Measurements from ENCODE around the gene NEURL1.
"Not testable (repeated sequence)": the region's sequence is repeated elsewhere in the genome, so short reads cannot be mapped to it uniquely, and the experiment has no call there.

Gene NEURL1

DNA sequence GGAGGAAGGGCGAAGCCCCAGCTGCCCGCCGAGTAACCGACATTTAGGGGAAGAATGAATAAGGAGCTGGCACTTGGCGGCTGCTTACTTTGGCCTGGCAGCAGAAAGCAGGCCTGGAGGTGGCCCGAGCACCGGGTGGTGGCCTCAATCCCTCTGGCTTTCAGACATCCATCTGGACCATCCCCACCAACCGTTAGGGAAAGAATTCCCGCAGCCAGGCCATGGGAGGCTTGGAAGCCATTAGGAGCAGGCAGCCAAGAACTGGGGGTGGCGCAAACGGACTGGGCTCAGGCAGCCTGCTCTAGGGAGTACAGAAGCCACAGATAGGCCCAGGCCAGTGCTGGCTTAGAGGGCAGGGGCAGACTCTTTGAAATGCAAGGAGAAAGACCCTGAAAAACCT is 132.7 kb downstream of the NEURL1 start:
- DNase-seq (ENCODE audit: low read depth): no peak

DNA sequence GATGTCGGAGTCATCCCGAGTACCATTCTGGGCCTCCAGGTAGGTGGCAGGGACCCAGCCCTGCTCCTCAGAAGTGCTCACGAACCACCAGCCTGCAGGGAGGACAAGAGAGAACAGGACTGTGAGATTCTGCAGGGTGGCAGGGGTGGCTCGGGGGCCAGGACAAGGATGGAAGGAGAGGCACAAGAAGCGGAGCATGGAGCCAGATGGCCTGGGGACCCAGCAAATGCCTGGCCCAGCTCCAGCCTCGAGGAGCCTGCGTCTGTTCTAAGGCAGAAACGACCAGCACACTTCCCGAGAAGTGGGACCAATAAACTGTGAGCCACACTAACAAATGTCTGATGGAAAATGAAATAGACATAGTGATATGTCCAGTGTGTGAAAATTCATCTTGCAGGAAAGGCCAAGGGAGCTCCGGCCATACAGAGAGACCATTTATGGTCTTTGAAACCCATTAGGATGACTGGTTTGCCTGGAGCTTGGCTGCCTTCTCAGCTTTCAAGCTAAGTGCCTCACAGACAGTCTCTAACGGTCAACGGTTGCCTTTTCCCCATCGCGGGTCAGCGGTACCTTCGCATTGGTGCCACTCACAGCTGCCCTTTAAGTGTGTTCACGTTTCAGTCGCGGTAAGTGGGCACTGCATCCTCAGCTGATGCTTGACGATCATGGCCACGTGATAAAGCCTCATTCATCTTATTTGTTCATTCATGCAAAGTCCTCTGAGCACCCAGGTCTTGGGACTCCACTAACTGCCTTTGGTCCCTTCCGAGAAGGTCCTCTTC is 133.8 kb downstream of the NEURL1 start:
- DNase-seq (ENCODE audit: low read depth): no peak

DNA sequence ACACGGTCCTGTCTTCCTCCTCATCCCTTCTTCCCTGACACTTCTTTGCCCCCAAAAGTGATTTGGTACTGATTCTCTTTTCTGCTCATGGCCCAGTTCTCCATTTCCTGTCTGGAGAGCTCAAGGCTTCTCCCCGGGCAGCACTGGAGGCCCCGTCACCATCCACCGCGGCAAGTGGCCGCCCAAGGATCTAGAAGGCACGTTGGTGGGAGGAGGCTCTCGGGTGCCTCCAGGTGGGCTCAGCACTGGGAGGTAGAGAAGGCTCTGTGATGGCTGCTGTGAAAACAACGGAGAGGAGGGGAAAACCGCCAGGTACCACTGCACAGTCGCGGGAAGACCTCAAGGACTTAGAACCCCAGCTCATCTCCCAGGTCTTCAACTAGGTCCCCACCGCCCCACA is 134.4 kb downstream of the NEURL1 start:
- no peak for DNase-seq (ENCODE audit: low read depth)

DNA sequence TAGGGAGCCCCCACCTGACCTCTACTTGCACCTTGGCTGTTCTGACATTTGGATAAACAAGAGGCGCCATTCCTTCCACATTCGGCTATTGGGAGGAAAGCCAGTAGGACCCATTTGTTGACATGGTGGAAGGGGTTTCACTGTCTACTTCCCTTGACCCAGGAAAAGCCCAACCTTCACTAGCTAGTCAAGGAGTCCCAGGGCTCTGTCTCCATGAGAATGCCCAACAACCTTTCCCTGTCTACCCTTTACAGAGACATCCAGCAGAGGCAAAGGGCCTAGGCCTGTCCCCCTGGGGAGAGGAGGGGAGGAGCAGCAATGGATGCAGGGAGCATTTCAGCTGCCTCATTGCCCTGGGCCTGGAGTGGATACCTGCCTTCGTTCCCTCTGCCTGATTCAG is 136.1 kb downstream of the NEURL1 start:
- no peak for DNase-seq (ENCODE audit: low read depth)

- no peak for DNase-seq (ENCODE audit: low read depth)
Observed at GRCh38 chr10:103630156-103630555, 136.7 kb downstream of the NEURL1 start.

DNA sequence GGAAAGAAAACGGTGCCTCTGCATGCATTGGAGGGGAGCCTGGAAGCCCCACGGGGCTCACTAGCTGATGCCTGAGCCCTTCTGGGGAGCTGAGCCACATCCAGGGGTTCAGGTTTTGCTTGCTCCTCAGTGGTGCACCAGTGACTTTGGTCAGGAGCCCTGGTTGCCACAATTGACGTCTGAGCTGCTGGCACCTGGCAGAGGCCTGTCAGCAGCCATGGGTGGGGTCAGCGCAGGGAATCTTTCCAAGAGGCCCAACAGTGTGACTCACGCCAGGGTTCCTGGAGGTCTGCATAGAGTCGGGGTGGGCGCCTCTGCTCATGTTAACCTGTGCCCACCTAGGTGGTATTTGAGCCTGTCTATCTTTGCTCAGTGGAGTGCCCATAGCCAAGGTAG is 138.7 kb downstream of the NEURL1 start:
- DNase-seq (ENCODE audit: low read depth): no peak

DNA sequence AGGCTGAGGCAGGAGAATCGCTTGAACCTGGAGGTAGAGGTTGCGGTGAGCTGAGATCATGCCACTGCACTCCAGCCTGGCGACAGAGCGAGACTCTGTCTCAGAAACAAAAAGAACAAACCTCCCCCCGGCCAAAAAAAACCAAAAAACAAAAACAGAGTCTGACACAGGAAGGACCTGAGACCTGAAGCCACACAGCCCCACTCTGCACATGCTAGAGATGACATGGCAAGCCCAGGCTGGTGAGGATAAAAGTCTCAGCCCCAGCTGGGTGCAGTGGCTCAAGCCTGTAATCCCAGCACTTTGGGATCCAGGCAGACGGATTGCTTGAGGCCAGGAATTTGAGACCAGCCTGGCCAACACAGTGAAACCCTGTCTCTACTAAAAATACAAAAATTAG is 139.4 kb downstream of the NEURL1 start:
- DNase-seq (ENCODE audit: low read depth): not testable (repeated sequence)

DNA sequence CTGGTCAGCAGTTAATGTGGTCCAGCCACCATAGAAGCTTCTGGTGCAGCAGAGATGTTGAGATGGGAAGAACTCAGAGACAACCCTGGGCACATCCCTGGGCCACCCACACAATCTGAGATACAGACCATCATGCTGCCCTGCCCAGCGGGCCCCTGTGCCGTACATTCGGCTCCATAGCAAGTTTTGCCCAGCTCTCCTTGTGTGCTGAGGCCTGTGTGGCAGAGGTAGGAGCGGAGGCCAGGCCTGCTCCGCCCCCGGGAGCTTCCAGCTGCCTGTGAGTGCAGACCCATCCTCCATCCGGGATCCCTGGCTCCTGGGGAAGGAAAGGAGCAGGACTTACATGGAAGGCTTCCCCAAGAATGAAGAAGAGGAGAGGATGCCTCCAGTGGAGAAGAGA is 140.3 kb downstream of the NEURL1 start:
- DNase-seq (ENCODE audit: low read depth): no peak

DNA sequence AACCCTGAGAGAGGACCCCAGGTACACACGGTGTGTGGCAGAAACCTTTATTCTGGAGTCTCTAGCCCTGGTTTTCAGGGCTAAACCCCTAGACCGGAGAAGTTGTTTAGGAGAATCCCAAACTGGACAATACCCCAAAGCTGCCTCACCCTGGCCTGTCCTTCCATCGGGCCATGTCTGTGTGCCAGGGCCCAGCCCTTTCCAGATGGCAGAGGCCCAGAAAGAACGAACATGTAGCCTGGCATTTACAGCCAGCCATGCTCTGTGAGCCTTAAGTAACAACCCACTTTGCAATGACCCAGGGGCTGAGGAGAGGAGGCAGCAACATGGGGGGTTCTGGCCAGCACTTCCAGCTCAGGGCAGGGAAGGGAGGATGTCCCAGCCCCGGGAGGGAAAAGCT is 142.1 kb downstream of the NEURL1 start:
- no peak for DNase-seq (ENCODE audit: low read depth)

GRCh38 chr10:103636492-103636891 is 143.0 kb downstream of the NEURL1 start:
- DNase-seq (ENCODE audit: low read depth): no peak

DNA sequence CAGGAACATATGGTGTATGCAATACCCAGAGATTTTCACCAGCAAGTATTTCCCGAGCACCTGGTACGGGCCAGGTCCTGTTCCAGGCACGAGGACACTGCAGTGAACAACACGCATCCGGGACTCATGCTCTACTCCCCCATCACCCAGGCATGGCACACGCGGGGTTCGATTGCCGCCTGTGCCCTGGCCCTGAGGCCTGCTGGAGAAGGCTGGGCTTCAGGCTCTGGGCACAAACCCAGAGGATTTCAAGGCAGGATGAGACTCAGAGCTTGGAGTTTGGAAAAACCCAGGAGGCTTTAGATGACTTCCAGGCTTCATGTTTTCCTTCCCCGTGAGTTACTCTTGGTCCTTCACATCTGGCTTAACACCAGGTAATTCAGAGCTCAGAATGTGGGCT is 143.5 kb downstream of the NEURL1 start:
- no peak for DNase-seq (ENCODE audit: low read depth)

DNA sequence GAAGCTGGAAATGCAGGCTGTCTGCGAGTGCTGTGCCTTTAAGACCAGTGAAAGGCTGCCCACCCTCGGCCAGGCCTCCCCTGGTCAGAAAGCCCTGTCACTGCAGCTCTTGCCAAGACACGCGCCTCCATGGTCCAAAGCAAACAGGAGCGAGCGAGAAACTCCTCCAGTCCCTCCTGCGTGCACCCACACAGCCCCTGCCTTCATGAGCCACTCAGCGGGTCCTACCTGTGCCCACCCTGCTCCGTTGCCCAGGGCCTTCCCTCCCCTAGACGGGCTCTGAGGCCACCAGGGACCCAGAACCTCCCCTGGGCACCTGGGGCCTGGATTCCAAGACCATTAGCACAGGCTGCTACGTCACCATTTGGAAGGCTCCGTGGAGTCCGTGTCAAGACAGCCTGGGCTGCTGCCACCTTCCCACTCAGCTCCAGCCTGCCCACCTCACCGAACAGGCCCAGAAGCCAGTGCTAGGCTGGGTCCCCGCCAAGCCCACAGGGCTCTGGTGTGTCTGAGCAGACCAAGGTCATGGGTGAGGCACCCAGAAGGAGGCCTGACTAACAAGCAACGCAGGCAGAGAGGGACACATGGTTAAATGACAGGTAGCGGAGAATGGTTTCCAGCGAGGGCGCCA is 144.5 kb downstream of the NEURL1 start:
- DNase-seq (ENCODE audit: low read depth): no peak

DNA sequence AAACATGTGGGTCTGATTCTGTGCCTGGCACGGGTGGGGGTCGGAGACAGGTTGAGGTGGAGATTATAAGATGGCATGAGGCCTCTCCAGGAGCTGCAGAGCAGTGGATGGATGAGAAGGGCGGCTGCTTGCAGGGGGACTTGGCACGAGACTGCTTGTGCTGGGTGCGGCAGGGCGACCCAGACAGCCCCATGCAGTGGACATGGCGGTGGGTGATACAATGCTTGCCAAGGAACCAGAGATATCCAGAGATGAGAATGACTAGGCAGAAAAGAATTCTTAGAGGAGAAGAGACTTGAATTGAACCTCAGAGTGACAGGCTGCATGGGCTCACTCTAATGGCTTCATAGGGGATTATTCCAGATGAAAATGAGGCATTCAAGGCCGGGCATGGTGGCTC is 145.4 kb downstream of the NEURL1 start:
- DNase-seq (ENCODE audit: low read depth): no peak

GRCh38 chr10:103640436-103641181 is 147.1 kb downstream of the NEURL1 start:
- DNase-seq (ENCODE audit: low read depth): no peak

DNA sequence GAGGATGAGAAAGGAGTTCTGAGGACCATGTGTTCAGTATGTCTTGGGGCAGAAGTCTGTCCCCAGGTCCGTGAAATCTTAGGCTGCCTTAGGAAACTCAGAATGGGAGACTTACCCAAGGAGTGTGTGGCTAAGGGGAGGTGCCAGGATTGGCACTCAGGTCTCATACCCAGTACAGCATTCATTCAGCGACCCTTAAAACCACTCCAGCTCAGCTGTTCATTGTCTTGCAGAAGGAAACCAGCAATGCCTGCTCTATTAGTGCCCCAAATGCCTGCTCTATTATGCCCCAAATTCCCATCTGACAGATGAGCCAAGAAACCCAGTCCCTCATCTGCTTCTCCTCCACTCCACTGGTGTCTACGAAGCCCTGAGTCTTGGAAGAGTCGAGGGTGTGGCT is 147.8 kb downstream of the NEURL1 start:
- DNase-seq (ENCODE audit: low read depth): no peak

Data from HS-27A (cell line).